HUES6 (cell line): ENCODE measurements around the gene ATP8A2.

Experiments used
- H3K27ac ChIP-seq: 2 replicates; pipeline ENCODE4 v1.7.0; 2013; ENCODE audit warnings: low read depth, mild to moderate bottlenecking, low read length, inconsistent platforms
- H3K27me3 ChIP-seq: 2 replicates; pipeline ENCODE4 v1.6.1; 2013; ENCODE audit warnings: low read length; ENCODE audit not compliant: control insufficient read depth, insufficient read depth
- H3K36me3 ChIP-seq: 2 replicates; pipeline ENCODE4 v1.6.1; 2013; ENCODE audit warnings: low read length; ENCODE audit not compliant: control insufficient read depth, insufficient read depth
- H3K4me1 ChIP-seq: 2 replicates; pipeline ENCODE4 v1.6.1; 2013; ENCODE audit warnings: low read length; ENCODE audit not compliant: control insufficient read depth, insufficient read depth
- H3K4me3 ChIP-seq: 2 replicates; pipeline ENCODE4 v1.5.1; 2013; ENCODE audit warnings: low read depth, low read length
- H3K9ac ChIP-seq: one replicate; pipeline ENCODE4 v1.6.1; 2013; ENCODE audit warnings: mild to moderate bottlenecking, low read length
- H3K9me3 ChIP-seq: 2 replicates; pipeline ENCODE4 v1.6.1; 2013; ENCODE audit warnings: low read depth, low read length; ENCODE audit not compliant: control insufficient read depth, insufficient read depth

Gene ATP8A2

DNA sequence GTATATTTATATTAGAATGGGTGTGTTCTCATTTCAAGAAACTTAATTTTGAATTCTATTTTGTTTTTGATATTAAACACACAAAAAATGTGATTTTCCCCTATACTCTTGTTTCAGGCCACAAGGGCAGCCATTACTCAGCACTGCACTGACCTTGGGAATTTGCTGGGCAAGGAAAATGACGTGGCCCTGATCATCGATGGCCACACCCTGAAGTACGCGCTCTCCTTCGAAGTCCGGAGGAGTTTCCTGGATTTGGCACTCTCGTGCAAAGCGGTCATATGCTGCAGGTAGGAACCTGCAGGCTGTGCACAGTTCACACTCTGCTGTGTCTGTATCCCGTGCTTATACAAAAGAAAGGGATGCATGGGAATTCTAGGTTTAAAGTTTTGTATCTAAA lies 327.3 kb downstream of the ATP8A2 start:
- Histone ChIP-seq H3K9ac (no peak overlapping the region), H3K4me1 (no peaks in the 10 kb centered on the region), H3K9me3 (no peaks in the 10 kb centered on the region), H3K27ac (no peak overlapping the region), H3K36me3 (no peaks in the 10 kb centered on the region), H3K27me3 (no peaks in the 10 kb centered on the region), H3K4me3 (no peak overlapping the region)

DNA sequence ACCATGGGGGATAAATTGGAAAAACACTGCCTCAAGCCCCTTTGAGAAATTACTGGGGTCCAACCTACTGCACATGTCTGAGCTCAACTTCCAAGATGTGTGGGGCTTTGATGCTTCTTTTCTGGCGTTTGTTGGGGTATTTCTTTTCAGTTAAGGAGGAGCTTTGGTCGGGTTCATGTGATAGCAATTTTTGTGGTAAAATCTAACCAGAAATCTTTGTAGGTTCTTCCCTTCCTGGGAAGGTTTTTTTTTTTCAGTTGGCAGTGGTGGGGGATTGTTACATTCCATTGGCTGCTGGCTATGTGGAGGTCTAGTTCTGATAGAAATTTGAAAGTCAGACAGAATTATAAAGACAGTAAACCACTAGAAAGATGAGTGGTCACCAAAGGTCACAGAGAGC lies 327.8 kb downstream of the ATP8A2 start:
- Histone ChIP-seq H3K9me3 (no peaks in the 10 kb centered on the region), H3K9ac (no peak overlapping the region), H3K4me1 (no peaks in the 10 kb centered on the region), H3K27ac (no peak overlapping the region), H3K4me3 (no peak overlapping the region), H3K36me3 (no peaks in the 10 kb centered on the region), H3K27me3 (no peaks in the 10 kb centered on the region)

DNA sequence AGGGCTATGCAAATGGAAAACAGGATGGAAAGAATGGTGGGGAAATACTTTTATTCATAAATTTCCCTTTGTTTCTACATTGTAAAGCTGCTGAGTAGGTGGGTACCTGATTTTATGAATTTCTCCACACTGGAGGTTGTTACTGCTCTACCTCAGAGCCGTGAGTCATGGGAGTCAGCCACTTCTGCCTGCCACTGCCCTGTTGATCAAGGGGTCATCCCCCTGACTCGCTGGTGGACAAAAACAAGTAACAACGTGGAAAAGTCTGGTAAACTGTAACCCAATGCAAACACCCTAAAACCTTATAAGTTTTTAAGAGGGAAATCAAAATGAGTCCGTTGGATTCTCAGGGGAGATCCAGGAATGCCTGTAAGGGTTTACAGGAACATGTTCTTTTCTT lies 329.5 kb downstream of the ATP8A2 start:
- no peak overlapping the region for H3K4me3 ChIP-seq
- no peaks in the 10 kb centered on the region for H3K36me3 ChIP-seq
- H3K9ac ChIP-seq = no peak overlapping the region
- H3K4me1 ChIP-seq = no peaks in the 10 kb centered on the region
- no peaks in the 10 kb centered on the region for H3K9me3 ChIP-seq
- H3K27ac ChIP-seq = no peak overlapping the region
- H3K27me3 ChIP-seq = no peaks in the 10 kb centered on the region

DNA sequence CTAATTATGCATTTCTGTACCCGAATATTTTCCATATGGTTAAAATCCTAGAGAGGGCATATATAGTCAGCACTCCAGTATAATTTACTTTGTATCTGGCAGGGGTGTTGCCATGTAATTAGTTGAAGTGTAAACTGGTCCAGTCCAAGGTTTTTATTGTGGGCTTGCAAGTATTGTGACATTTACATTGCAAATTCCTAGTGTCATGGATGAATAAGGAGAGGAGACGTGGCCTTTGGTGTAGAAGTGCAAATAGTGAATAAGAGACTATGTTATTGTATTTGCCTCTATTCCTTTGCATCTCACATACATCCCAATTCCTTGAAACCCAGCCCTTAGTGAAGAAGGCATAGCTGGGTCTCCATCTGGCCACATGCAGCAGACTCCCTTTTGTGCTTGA lies 330.6 kb downstream of the ATP8A2 start:
- H3K4me1 ChIP-seq = no peaks in the 10 kb centered on the region
- no peak overlapping the region for H3K27ac ChIP-seq
- H3K36me3 ChIP-seq = no peaks in the 10 kb centered on the region
- no peaks in the 10 kb centered on the region for H3K9me3 ChIP-seq
- H3K27me3 ChIP-seq = no peaks in the 10 kb centered on the region
- H3K4me3 ChIP-seq = no peak overlapping the region
- H3K9ac ChIP-seq = no peak overlapping the region

DNA sequence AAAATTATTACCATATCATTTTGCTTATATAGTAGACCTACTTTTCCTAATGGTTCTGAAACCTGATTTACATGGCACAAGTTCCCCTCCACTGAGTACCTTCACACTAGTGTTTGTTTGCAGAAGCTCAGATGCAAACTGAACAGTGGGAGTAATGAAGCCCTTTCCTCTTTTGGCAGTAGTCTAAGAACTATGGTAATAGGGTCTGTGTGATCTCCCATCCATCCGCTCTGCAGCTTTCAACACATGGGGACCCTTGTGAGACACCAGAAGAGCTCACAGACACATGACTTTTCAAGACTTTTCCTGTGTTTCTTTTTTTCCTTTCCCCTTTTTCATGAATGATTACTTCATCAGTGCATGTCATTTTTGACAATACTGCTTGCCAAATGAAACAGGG lies 336.0 kb downstream of the ATP8A2 start:
- Histone ChIP-seq H3K36me3 (no peaks in the 10 kb centered on the region), H3K4me1 (no peaks in the 10 kb centered on the region), H3K9me3 (no peaks in the 10 kb centered on the region), H3K4me3 (no peak overlapping the region), H3K27ac (no peak overlapping the region), H3K9ac (no peak overlapping the region), H3K27me3 (no peaks in the 10 kb centered on the region)

DNA sequence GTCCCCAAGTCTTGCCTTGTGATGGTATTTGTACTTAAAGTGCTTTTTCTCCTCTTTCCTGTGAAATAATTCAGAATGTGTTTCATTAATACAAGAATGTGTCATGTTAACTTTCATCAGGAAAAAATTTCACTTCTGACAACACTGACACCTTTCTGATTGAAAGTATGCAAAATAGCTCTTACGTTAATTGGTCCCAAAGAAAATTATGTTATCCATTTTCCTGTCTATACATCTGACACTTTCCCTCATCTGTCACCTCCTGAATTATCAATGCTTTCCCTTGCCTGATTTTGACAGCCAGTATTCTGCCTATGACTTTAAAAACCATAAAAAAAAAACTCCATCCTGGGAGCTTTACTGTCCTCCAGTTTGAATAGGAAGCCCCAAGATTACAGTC lies 336.5 kb downstream of the ATP8A2 start:
- Histone ChIP-seq H3K9ac (no peak overlapping the region), H3K27ac (no peak overlapping the region), H3K36me3 (no peaks in the 10 kb centered on the region), H3K4me3 (no peak overlapping the region), H3K27me3 (no peaks in the 10 kb centered on the region), H3K9me3 (no peaks in the 10 kb centered on the region), H3K4me1 (no peaks in the 10 kb centered on the region)

DNA sequence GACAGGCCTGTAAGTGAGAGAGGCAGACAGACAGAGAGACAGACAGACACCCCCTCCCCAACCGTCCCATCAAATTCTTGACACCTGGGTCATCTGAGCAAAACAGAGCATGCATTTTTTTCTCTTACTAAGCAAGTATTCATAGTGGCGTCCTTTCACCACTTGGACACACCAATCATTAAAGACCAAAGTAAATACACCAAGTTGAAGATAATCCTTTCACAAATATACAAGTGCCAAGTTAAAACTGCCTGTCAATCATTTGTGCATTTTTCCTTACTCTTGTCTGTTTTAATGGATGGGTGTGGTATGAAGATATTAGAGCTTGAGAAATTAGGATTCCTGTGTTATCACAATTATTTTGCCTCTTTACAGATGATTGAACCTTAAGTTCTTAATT lies 337.3 kb downstream of the ATP8A2 start:
- H3K4me1 ChIP-seq = no peaks in the 10 kb centered on the region
- H3K9ac ChIP-seq = no peak overlapping the region

DNA sequence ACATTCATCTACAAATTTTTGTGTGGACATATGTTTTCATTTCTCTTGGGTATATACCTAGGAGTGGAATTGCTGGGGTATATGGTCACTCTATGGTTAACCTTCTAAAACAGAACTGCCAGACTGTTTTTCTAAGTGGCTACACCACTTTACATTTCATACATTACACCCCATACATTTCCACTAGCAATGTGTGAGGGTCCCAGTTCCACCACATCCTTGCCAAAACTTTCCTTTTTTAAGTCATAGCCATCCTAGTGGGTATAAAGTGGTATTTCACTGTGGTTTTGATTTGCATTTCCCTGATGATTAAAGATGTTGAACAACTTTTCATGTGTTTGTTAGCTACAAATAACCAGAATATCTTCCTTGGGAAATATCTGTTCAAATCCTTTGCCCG lies 344.0 kb downstream of the ATP8A2 start:
- Histone ChIP-seq H3K27me3 (no peaks in the 10 kb centered on the region), H3K27ac (no peak overlapping the region), H3K4me1 (no peaks in the 10 kb centered on the region), H3K9me3 (no peaks in the 10 kb centered on the region), H3K9ac (no peak overlapping the region), H3K36me3 (no peaks in the 10 kb centered on the region), H3K4me3 (no peak overlapping the region)

More for the DNA sequence above, 337.3 kb downstream of the ATP8A2 start:
- no peaks in the 10 kb centered on the region for H3K36me3 ChIP-seq
- H3K27ac ChIP-seq = no peak overlapping the region
- H3K9me3 ChIP-seq = no peaks in the 10 kb centered on the region
- H3K27me3 ChIP-seq = no peaks in the 10 kb centered on the region
- no peak overlapping the region for H3K4me3 ChIP-seq

DNA sequence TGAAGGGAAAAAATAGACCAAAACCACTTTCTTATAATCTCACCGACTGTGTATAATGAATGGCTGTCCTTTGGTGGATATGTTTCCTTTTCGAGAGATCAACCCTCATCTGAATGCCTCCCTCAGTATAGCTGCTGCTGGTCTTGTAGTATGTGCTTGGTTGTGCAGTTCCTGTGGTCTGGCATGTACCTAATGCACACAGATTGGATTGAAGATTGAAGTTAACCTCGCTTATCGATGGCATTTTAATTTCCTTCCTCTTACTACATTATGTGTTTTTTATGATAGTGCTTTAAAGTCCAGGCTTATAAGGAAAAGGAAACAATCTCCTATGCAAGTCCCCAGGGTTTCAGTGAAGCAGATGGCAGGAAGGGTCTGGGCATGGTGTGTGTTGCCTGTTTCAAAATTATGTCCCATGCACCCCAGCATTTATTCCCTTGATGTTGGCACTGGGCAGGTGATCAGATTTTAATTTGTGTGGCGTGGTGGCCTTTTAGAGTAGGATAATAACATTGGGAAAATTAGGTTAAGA lies 346.0 kb downstream of the ATP8A2 start:
- no peaks in the 10 kb centered on the region for H3K27me3 ChIP-seq

DNA sequence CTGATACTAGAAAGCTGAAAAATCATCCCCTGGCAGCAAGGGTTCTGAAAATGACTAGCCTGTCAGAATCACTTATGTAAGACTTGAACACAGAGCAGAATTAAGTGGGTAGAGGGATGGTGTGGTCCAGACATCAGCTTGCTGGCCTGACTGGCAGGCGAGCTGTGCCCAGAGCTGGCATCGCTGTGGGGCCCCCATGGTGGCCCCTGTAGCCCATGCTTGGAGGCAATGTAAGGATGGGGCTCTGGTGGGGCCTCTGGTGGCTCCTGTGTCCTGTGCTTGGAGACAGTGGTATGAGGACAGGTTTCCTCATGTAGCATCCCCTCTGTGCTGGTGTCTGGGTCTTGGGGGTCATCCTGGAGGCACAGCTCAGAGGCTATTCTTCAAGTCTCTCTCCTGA lies 347.9 kb downstream of the ATP8A2 start:
- no peaks in the 10 kb centered on the region for H3K36me3 ChIP-seq
- H3K27me3 ChIP-seq = no peaks in the 10 kb centered on the region
- no peaks in the 10 kb centered on the region for H3K4me1 ChIP-seq
- H3K9ac ChIP-seq = no peak overlapping the region
- H3K4me3 ChIP-seq = no peak overlapping the region
- no peak overlapping the region for H3K27ac ChIP-seq
- H3K9me3 ChIP-seq = no peaks in the 10 kb centered on the region

More for the DNA sequence above, 346.0 kb downstream of the ATP8A2 start:
- H3K9ac ChIP-seq = no peak overlapping the region
- no peaks in the 10 kb centered on the region for H3K36me3 ChIP-seq
- no peaks in the 10 kb centered on the region for H3K4me1 ChIP-seq
- H3K9me3 ChIP-seq = no peaks in the 10 kb centered on the region
- H3K27ac ChIP-seq = no peak overlapping the region
- no peak overlapping the region for H3K4me3 ChIP-seq

DNA sequence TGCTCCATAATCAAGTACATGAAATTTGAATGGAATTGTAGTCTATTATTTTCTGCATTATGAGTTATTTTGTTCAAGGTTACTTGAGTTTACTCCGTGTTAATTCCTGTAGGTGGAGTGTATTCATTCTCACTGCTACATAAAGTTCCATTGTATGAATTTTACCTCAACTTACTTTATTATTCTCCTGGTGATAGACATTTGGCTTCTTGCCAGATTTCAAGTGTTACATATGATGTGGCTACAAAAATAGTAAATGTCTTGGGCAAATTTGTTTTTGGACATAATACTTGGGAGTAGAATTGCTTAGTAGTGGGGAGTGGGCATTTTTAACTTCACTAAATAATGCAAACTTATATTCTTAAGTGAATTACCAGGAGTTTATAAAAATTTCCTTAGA lies 351.1 kb downstream of the ATP8A2 start:
- no peaks in the 10 kb centered on the region for H3K9me3 ChIP-seq

DNA sequence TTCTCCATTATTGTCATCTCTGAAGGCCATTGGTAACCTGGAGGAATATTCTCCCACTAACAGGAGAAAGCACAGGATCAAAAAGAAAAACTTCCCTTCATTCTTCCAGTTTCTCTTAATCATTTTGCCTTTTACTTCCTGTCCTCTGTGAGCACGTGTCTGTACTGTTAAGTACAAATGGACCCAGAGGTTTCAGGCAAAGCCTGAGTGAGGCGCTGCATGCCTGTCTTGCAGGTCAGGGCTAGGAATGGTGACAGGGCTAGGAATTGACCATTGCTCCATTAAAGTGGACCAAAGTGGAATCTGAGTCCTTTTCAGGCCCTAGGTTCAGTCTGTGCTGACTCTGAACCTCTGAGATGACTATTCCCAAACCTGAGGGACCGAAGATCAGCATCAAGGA lies 353.3 kb downstream of the ATP8A2 start:
- Histone ChIP-seq H3K27ac (no peak overlapping the region), H3K4me1 (peaks cover 7% of the 10 kb centered on the region; the same call in 1 of the 2 replicates), H3K9me3 (no peaks in the 10 kb centered on the region), H3K27me3 (no peaks in the 10 kb centered on the region), H3K9ac (no peak overlapping the region), H3K36me3 (no peaks in the 10 kb centered on the region), H3K4me3 (no peak overlapping the region)

More for the DNA sequence above, 351.1 kb downstream of the ATP8A2 start:
- no peak overlapping the region for H3K27ac ChIP-seq
- no peak overlapping the region for H3K4me3 ChIP-seq
- no peak overlapping the region for H3K9ac ChIP-seq
- no peaks in the 10 kb centered on the region for H3K4me1 ChIP-seq
- no peaks in the 10 kb centered on the region for H3K27me3 ChIP-seq
- no peaks in the 10 kb centered on the region for H3K36me3 ChIP-seq
